ENCODE measurements around the gene DUSP16.

DNA sequence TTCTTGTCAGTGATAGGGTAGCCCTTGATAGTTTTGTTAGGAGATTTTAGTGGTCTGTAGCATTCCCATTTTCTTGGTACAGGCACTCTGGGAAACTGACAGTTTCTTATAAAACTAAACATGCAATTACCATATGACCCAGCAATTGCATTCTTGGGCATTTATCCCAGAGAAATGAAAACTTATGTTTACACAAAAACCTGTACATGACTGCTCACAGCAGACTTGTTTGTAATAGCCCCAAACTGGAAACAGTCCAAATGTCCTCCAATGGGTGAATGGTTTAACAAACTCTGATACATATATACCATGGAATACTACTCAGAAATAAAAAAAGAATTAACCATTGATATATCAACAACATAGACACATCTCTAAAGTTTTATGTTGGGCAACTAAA is 130.3 kb downstream of the DUSP16 start:
- TF ChIP-seq CTCF (IDR thresholded peaks at IDR 0.05; ENCODE audit: poor library complexity, severe bottlenecking) = no peak
- TF ChIP-seq TAF1 (IDR thresholded peaks at IDR 0.05; ENCODE audit: low read depth) = no peak

Data from neural cell (in vitro differentiated cells).